H1 (cell line): Measurements from ENCODE around the gene RNF10. TPM values are rescaled to one million over a fixed set of nuclear protein-coding genes. Genes with fewer than 3 reads are reported as not detected.

Experiments
- CTCF ChIA-PET: fragments of 300-600 bp; sonication (Branson Sonifier 250); formaldehyde crosslinking; loops from one replicate; lab custom pipeline; 2021; ENCODE audit not compliant: partially characterized antibody; lab: Charles Lee
- POLR2A ChIA-PET: fragments of 300-600 bp; sonication (Branson Sonifier 250); formaldehyde crosslinking; loops from one replicate; lab custom pipeline; 2021; ENCODE audit warnings: inconsistent platforms; ENCODE audit not compliant: partially characterized antibody; lab: Charles Lee
- DNase-seq, 2 experiments: peaks; one replicate each; pipeline versions ENCODE4 v3.0.0 to v3.0.0-alpha.2; 2010 to 2022; ENCODE audit warnings: low spot score in 2 of 2, low read depth in 1 of 2, mixed read lengths in 1 of 2
- FAIRE-seq: peaks from 2 replicates; lab custom pipeline; 2011; peaks lifted over from hg19 to GRCh38; lab: Jason Lieb, UNC
- H2AFZ ChIP-seq: 2 replicates; pipeline ENCODE4 v1.8.1; 2012; ENCODE audit warnings: low read length, inconsistent platforms
- H2AK5ac ChIP-seq: 2 replicates; pipeline ENCODE4 v1.6.1; 2013; ENCODE audit warnings: low read depth, low read length
- H2BK120ac ChIP-seq: replicated peaks from 2 replicates; pipeline ENCODE3; 2013; ENCODE audit warnings: low read depth, low read length, inconsistent platforms
- H2BK12ac ChIP-seq: 2 replicates; pipeline ENCODE4 v1.6.1; 2013; ENCODE audit warnings: low read depth, low read length
- H2BK15ac ChIP-seq: 2 replicates; pipeline ENCODE4 v1.6.1; 2013; ENCODE audit warnings: low read length
- H2BK20ac ChIP-seq: 2 replicates; pipeline ENCODE4 v1.6.1; 2013; ENCODE audit warnings: low read length
- H2BK5ac ChIP-seq: 2 replicates; pipeline ENCODE4 v1.6.1; 2013; ENCODE audit warnings: low read depth, low read length
- H3K14ac ChIP-seq: 2 replicates; pipeline ENCODE4 v1.6.1; 2013; ENCODE audit warnings: inconsistent platforms; ENCODE audit not compliant: insufficient read length
- H3K18ac ChIP-seq: 2 replicates; pipeline ENCODE4 v1.6.1; 2013; ENCODE audit warnings: low read length; ENCODE audit errors: extremely low read depth
- H3K23ac ChIP-seq: 2 replicates; pipeline ENCODE4 v1.6.1; 2013; ENCODE audit warnings: inconsistent platforms; ENCODE audit not compliant: insufficient read length
- H3K23me2 ChIP-seq: 2 replicates; pipeline ENCODE4 v1.6.1; 2013; ENCODE audit warnings: low read depth, low read length
- H3K27ac ChIP-seq: 2 replicates; pipeline ENCODE4 v1.6.1; 2011; ENCODE audit warnings: low read depth, low read length, inconsistent platforms
- H3K27me3 ChIP-seq, 4 experiments: replicated peaks in 1 of 4; 1 replicate in 1 of 4; 2 replicates in 3 of 4; pipeline versions ENCODE4 v1.6.1 to v1.8.1; 2011 to 2013; ENCODE audit warnings: low read length in 3 of 4, mild to moderate bottlenecking in 3 of 4, inconsistent platforms in 2 of 4, mixed read lengths in 2 of 4, moderate library complexity in 1 of 4; ENCODE audit not compliant: control insufficient read depth in 3 of 4, insufficient read depth in 3 of 4; ENCODE audit errors: extremely low read depth in 1 of 4
- H3K36me3 ChIP-seq, 4 experiments: 2 replicates each; pipeline versions ENCODE4 v1.6.1 to v1.8.1; 2011 to 2013; ENCODE audit warnings: mild to moderate bottlenecking in 4 of 4, low read length in 3 of 4, moderate library complexity in 2 of 4, control low read depth in 1 of 4, inconsistent platforms in 1 of 4; ENCODE audit not compliant: insufficient read depth in 4 of 4, control insufficient read depth in 2 of 4
- H3K4ac ChIP-seq: replicated peaks from 2 replicates; pipeline ENCODE3; 2013; ENCODE audit warnings: low read length, low read depth, mixed read lengths, inconsistent platforms; ENCODE audit not compliant: insufficient read length
- H3K4me1 ChIP-seq, 4 experiments: replicated peaks in 1 of 4; 1 replicate in 1 of 4; 2 replicates in 3 of 4; pipeline versions ENCODE4 v1.6.1 to v1.8.1; 2011 to 2013; ENCODE audit warnings: low read length in 3 of 4, inconsistent platforms in 2 of 4, mixed read lengths in 1 of 4; ENCODE audit not compliant: insufficient read depth in 4 of 4, control insufficient read depth in 3 of 4
- H3K4me2 ChIP-seq, 2 experiments: 2 replicates each; pipeline versions ENCODE4 v1.6.1 to v1.8.1; 2011 to 2013; ENCODE audit warnings: low read depth in 2 of 2, low read length in 2 of 2, control low read depth in 1 of 2, inconsistent platforms in 1 of 2, mild to moderate bottlenecking in 1 of 2; ENCODE audit not compliant: insufficient read depth in 1 of 2
- H3K4me3 ChIP-seq, 4 experiments: fragments of 200-600, 300-600 bp in 1 of 4; sonication (generic), shearing (Covaris generic), sonication (Bioruptor Twin) in 1 of 4; 2 replicates each; pipeline versions ENCODE4 v1.5.1 to v1.8.1; 2011 to 2016; ENCODE audit warnings: low read length in 4 of 4, low read depth in 3 of 4, control low read depth in 2 of 4, inconsistent platforms in 2 of 4, mild to moderate bottlenecking in 2 of 4, mixed read lengths in 1 of 4, moderate library complexity in 1 of 4; ENCODE audit not compliant: insufficient read depth in 2 of 4; ENCODE audit errors: extremely low read depth in 1 of 4
- H3K56ac ChIP-seq: replicated peaks from 2 replicates; pipeline ENCODE3; 2013; ENCODE audit warnings: low read depth, mild to moderate bottlenecking, mixed read lengths, low read length, inconsistent platforms; ENCODE audit not compliant: insufficient read length
- H3K79me1 ChIP-seq: 2 replicates; pipeline ENCODE4 v1.6.1; 2013; ENCODE audit warnings: low read depth, low read length, control low read depth
- H3K79me2 ChIP-seq, 2 experiments: 2 replicates each; pipeline versions ENCODE4 v1.6.1 to v1.8.1; 2012 to 2013; ENCODE audit warnings: low read length in 2 of 2, mild to moderate bottlenecking in 2 of 2, inconsistent platforms in 1 of 2; ENCODE audit not compliant: insufficient read depth in 2 of 2, control insufficient read depth in 1 of 2
- H3K9ac ChIP-seq, 4 experiments: replicated peaks in 1 of 4; 1 replicate in 1 of 4; 2 replicates in 3 of 4; pipeline versions ENCODE4 v1.6.1 to v1.8.1; 2011 to 2013; ENCODE audit warnings: low read depth in 3 of 4, low read length in 3 of 4, control low read depth in 2 of 4, mild to moderate bottlenecking in 2 of 4, moderate library complexity in 2 of 4, inconsistent platforms in 1 of 4; ENCODE audit errors: extremely low read depth in 1 of 4
- H3K9me3 ChIP-seq, 2 experiments: 2 replicates each; pipeline versions ENCODE4 v1.6.1 to v1.8.1; 2012 to 2013; ENCODE audit warnings: mild to moderate bottlenecking in 2 of 2, moderate library complexity in 2 of 2, control low read depth in 1 of 2, inconsistent platforms in 1 of 2, low read depth in 1 of 2, low read length in 1 of 2, mixed read lengths in 1 of 2; ENCODE audit not compliant: insufficient read depth in 2 of 2
- H4K20me1 ChIP-seq, 2 experiments: replicated peaks in 1 of 2; 2 replicates each; pipeline versions ENCODE3 to v1.8.1; 2011 to 2013; ENCODE audit warnings: inconsistent platforms in 2 of 2, low read length in 2 of 2, mild to moderate bottlenecking in 1 of 2; ENCODE audit not compliant: insufficient read depth in 2 of 2, control insufficient read depth in 1 of 2
- H4K5ac ChIP-seq: 2 replicates; pipeline ENCODE4 v1.6.1; 2013; ENCODE audit warnings: low read length, low read depth, mixed read lengths, inconsistent platforms; ENCODE audit not compliant: insufficient read length
- H4K8ac ChIP-seq: 2 replicates; pipeline ENCODE4 v1.8.0; 2013; ENCODE audit warnings: mild to moderate bottlenecking, moderate library complexity, low read length, inconsistent platforms; ENCODE audit not compliant: insufficient read depth; ENCODE audit errors: extremely low read depth
- H4K91ac ChIP-seq: replicated peaks from 2 replicates; pipeline ENCODE3; 2013; ENCODE audit warnings: low read length, mixed read lengths, inconsistent platforms; ENCODE audit not compliant: insufficient read length
- KDM4A ChIP-seq: IDR thresholded peaks from one replicate; pipeline ENCODE4 v1.7.1; 2012; ENCODE audit warnings: low read depth, mild to moderate bottlenecking, moderate library complexity, low read length, inconsistent platforms; ENCODE audit not compliant: severe bottlenecking
- RXRA ChIP-seq: IDR thresholded peaks from 2 replicates; pipeline ENCODE4 v1.6.1; 2011; ENCODE audit warnings: low read depth, mild to moderate bottlenecking, low read length, moderate library complexity; ENCODE audit not compliant: insufficient read depth
- ZNF274 ChIP-seq: IDR thresholded peaks from 2 replicates; pipeline ENCODE4 v1.7.0; 2012; ENCODE audit warnings: low read length, borderline replicate concordance; ENCODE audit errors: extremely low read depth
- whole genome bisulfite sequencing, 2 experiments: shearing (Covaris generic) in 1 of 2; methylation state at CpG; one replicate each; pipeline versions ENCODE4 v1.1.6 to v1.1.7; 2013 to 2015; ENCODE audit warnings: low lambda C conversion rate in 2 of 2, mixed read lengths in 2 of 2, inconsistent platforms in 1 of 2, low coverage in 1 of 2, missing lambda C conversion rate in 1 of 2; ENCODE audit not compliant: insufficient replicate concordance in 2 of 2, insufficient coverage in 1 of 2, insufficient read length in 1 of 2; ENCODE audit errors: extremely low coverage in 1 of 2, missing lambda C conversion rate in 1 of 2; 5-methylcytosine and 5-hydroxymethylcytosine counted together
- polyA plus RNA-seq, 7 experiments: library from polyadenylated mRNA; depleted of rRNA in 3 of 7; stranded (reverse) in 5 of 7; unstranded in 2 of 7; fragments of >200 nt in 5 of 7; fragments of 200-250 nt in 2 of 7; gene quantifications; 1 replicate in 5 of 7; 2 replicates in 1 of 7; 4 replicates in 1 of 7; pipeline versions ENCODE4 v1.2.1 to v1.2.3, GENCODE V29; 2011 to 2013; ENCODE audit warnings: missing spikeins in 2 of 7, mixed read lengths in 2 of 7
- total RNA-seq: library from RNA; stranded (reverse); fragmentation: NEBNext Ultra II Directional; extraction: Animal tissue kit (Norgen Biotek cat#: 25700); gene quantifications from 2 replicates; pipeline ENCODE4 v1.2.1, GENCODE V29; 2021
- TF ChIP-seq, protein P1 (sequence below): IDR thresholded peaks from 2 replicates; pipeline ENCODE4 v1.6.1; 2012; ENCODE audit warnings: inconsistent platforms

Gene RNF10
- total and polyA plus RNA-seq, 2 of the 8 experiments (the other 6 are each of a cell fraction or from before 2014, with no cell fraction given), result 71.6 to 171 TPM

- POLR2A ChIA-PET, result interaction anchor here (0.6 to 1.1 kb wide), 5 partner anchors 8 to 359 kb away, joined by 3 to 5 read pairs (median 3); partner anchors contain the start of gene POP5
- Histone ChIP-seq H3K23me2 (peaks cover 3% of the 10 kb centered on the region; the same call in 1 of the 2 replicates), H2BK15ac (no peak overlapping the region), H3K4ac (no peak overlapping the region), H3K9ac (no peak overlapping the region), H3K27me3 (peaks cover 0 to 3% (median 0%) of the 10 kb centered on the region in 4 experiments; a peak in 1 of 7 replicates), H2BK12ac (no peak overlapping the region), H3K14ac (no peak overlapping the region), H3K4me2 (no peak overlapping the region), H3K23ac (no peak overlapping the region), H4K20me1 (no peaks in the 10 kb centered on the region), H3K79me2 (no peaks in the 10 kb centered on the region), H2AFZ (no peak overlapping the region), H3K27ac (no peak overlapping the region), H3K4me3 (no peak overlapping the region), H4K5ac (no peak overlapping the region), H2BK120ac (no peak overlapping the region), H4K8ac (peak overlapping the region; percentile 46), H3K79me1 (no peaks in the 10 kb centered on the region), H2BK20ac (no peak overlapping the region), H3K18ac (no peak overlapping the region), H4K91ac (no peak overlapping the region), H3K9me3 (no peaks in the 10 kb centered on the region), H3K36me3 (no peaks in the 10 kb centered on the region), H3K4me1 (peaks cover 0 to 5% (median 0%) of the 10 kb centered on the region in 4 experiments; a peak in 2 of 7 replicates), H2BK5ac (no peak overlapping the region), H2AK5ac (no peak overlapping the region), H3K56ac (no peak overlapping the region)
- CTCF ChIA-PET, result interaction anchor here (1.0 to 2.5 kb wide), 10 partner anchors 9 to 131 kb away, joined by 3 to 7 read pairs (median 4); no protein-coding TSS in a partner anchor
- FAIRE-seq (no peak), DNase-seq (no peak)
- WGBS, 2 experiments, result 88% methylated on average over 17 of the region's 17 CpGs; no CpG with 5 or more reads in 1 of the 2 experiments
- TF ChIP-seq ZNF274, result no peak
- TF ChIP-seq KDM4A, result no peak
- TF ChIP-seq RXRA, result no peak
- TF ChIP-seq, protein P1, sequence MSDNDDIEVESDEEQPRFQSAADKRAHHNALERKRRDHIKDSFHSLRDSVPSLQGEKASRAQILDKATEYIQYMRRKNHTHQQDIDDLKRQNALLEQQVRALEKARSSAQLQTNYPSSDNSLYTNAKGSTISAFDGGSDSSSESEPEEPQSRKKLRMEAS, result no peak
Observed at GRCh38 chr12:120588948-120589930, 55.1 kb downstream of the RNF10 start.
